ENCODE measurements around the gene GPBP1L1. TPM values are rescaled to one million over a fixed set of nuclear protein-coding genes. Genes with fewer than 3 reads are reported as not detected.
A peak's percentile ranks its signal among the peaks of the same experiment; 100 is the strongest.

GPBP1L1 gene
- total and polyA plus RNA-seq, 9 of the 15 experiments (the other 6 are each of a cell fraction or from before 2014, with no cell fraction given), result 86.0 to 216 (median 138) TPM

GRCh38 chr1:45686015-45686287, 382 bp downstream of the GPBP1L1 start (continued):
- TF ChIP-seq SUPT5H (IDR thresholded peaks at IDR 0.05), result no peak
- no peak for TF ChIP-seq ZNF143 (CRISPR knock-in tag; IDR thresholded peaks at IDR 0.05)
- TF ChIP-seq NFIC (IDR thresholded peaks at IDR 0.05), result peak; percentile 94
- TF ChIP-seq NR2C2 (CRISPR knock-in tag; IDR thresholded peaks at IDR 0.05), result no peak
- TF ChIP-seq NR2C2 (tag; IDR thresholded peaks at IDR 0.05), result no peak
- TF ChIP-seq ZBTB9 (CRISPR knock-in tag; IDR thresholded peaks at IDR 0.05), result no peak
- no peak for TF ChIP-seq CREB3L1 (IDR thresholded peaks at IDR 0.05; ENCODE audit: borderline replicate concordance, low read depth)
- no peak for TF ChIP-seq ZNF75A (CRISPR knock-in tag; IDR thresholded peaks at IDR 0.05)
- TF ChIP-seq, protein P1, sequence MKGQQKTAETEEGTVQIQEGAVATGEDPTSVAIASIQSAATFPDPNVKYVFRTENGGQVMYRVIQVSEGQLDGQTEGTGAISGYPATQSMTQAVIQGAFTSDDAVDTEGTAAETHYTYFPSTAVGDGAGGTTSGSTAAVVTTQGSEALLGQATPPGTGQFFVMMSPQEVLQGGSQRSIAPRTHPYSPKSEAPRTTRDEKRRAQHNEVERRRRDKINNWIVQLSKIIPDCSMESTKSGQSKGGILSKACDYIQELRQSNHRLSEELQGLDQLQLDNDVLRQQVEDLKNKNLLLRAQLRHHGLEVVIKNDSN (CRISPR knock-in tag; IDR thresholded peaks at IDR 0.05), result no peak
- TF ChIP-seq ZHX1 (conservative IDR thresholded peaks at IDR 0.05; ENCODE audit: low read length), result no peak
- no peak for TF ChIP-seq HMGN3 (IDR thresholded peaks at IDR 0.05; ENCODE audit: borderline replicate concordance, extremely low read depth, insufficient read length, low read depth, low read length)
- no peak; a peak in 1 of 4 replicates for TF ChIP-seq ZMIZ1 (IDR thresholded peaks at IDR 0.05; ENCODE audit: low read depth in 2 of 2, low read length in 2 of 2)
- no peak for TF ChIP-seq NEUROD1 (IDR thresholded peaks at IDR 0.05; ENCODE audit: borderline replicate concordance, low read depth, low read length, partially characterized antibody)
- TF ChIP-seq ATF2 (CRISPR knock-in tag; IDR thresholded peaks at IDR 0.05), result no peak
- no peak for TF ChIP-seq KDM1A (IDR thresholded peaks at IDR 0.05)
- TF ChIP-seq SRF (CRISPR knock-in tag; IDR thresholded peaks at IDR 0.05), result no peak
- TF ChIP-seq ZZZ3 (IDR thresholded peaks at IDR 0.05), result no peak
- TF ChIP-seq EP400 (IDR thresholded peaks at IDR 0.05), result no peak

Measured in K562 (cell line).